Rectal smooth muscle tissue (tissue), 1 donor: ENCODE results near the gene PNPLA5.

ENCODE experiments used
- H3K27ac ChIP-seq: one replicate; pipeline ENCODE4 v1.7.0; 2013; ENCODE audit warnings: low read depth, low read length, inconsistent platforms
- H3K27me3 ChIP-seq: one replicate; pipeline ENCODE4 v1.7.0; 2013; ENCODE audit warnings: low read length; ENCODE audit not compliant: control insufficient read depth, insufficient read depth
- H3K36me3 ChIP-seq: one replicate; pipeline ENCODE4 v1.7.0; 2013; ENCODE audit warnings: low read length; ENCODE audit not compliant: control insufficient read depth, insufficient read depth
- H3K4me1 ChIP-seq: one replicate; pipeline ENCODE4 v1.7.0; 2013; ENCODE audit warnings: low read length; ENCODE audit not compliant: control insufficient read depth, insufficient read depth
- H3K4me3 ChIP-seq: one replicate; pipeline ENCODE4 v1.7.0; 2013; ENCODE audit warnings: low read length
- H3K9ac ChIP-seq: one replicate; pipeline ENCODE4 v1.7.0; 2013; ENCODE audit warnings: low read length

The PNPLA5 gene, protein sequence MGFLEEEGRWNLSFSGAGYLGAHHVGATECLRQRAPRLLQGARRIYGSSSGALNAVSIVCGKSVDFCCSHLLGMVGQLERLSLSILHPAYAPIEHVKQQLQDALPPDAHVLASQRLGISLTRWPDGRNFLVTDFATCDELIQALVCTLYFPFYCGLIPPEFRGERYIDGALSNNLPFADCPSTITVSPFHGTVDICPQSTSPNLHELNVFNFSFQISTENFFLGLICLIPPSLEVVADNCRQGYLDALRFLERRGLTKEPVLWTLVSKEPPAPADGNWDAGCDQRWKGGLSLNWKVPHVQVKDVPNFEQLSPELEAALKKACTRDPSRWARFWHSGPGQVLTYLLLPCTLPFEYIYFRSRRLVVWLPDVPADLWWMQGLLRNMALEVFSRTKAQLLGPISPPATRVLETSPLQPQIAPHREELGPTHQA

DNA sequence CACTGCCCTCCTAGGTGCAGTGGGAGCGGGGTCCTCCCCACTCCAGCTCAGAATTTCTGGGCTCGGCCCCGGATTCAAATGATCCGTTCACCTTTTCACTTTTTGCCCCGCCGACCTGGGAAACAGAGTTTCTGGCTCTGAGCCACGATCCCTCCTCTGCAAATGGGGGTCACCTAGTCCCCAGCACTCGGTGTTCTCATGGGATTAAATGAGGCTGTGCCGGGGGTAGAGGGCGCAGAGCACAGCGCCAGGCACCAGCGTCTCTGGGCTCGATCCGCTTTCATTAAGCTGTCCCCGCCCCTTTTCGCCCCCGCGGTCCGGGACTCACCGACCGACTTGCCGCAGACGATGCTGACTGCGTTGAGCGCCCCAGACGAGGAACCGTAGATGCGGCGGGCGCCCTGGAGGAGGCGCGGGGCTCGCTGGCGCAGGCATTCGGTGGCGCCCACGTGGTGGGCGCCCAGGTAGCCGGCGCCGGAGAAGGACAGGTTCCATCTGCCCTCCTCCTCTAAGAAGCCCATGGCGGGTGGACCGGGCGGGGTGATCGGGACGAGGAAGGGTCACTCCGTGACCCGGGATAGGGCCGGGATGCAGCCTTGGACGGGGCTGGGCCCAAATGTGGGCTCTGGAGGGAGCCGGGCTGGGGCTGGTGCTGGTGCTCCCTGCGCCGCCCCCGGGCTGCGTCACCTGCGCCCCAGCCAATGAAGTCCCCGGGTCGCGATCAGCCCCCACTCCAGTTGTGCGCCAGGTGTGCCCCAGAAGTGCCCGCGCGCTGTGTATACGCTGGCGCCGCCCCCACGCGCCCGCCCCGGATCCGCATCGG, at the start of gene PNPLA5:
PNPLA5 (minus strand) TSS at position 654 of the 823 bp plus-strand sequence; CDS start at position 521, 133 bp downstream.
- H3K27me3 ChIP-seq: peaks cover 26% of the 10 kb centered on the region
- H3K9ac ChIP-seq: no peak within 1 kb of the TSS

DNA sequence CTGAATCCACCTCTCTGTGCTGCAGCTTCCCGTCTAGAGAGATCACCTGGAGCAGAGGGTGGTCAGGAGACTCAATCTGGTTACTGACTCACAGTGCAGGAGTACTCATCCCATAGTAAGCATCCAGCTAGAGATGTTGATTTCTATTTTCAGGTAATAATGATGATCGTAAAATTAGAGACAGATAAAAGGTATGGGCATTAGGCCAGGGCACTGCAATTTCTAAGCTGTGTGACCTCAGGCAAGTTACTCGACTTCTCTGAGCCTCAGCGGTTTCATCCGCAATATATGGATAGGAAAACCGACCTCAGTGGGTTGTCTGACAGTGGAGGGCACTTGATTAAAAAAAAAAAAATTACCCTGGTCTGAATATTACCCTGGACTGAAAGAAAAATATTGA, 49.6 kb upstream of the PNPLA5 start:
- Histone ChIP-seq H3K27ac (no peak overlapping the region), H3K36me3 (no peaks in the 10 kb centered on the region), H3K4me3 (no peak overlapping the region), H3K4me1 (no peaks in the 10 kb centered on the region), H3K27me3 (no peaks in the 10 kb centered on the region), H3K9ac (no peak overlapping the region)

More for the DNA sequence above, at the start of gene PNPLA5:
- H3K27ac ChIP-seq: no peak within 1 kb of the TSS
- no peaks in the 10 kb centered on the region for H3K36me3 ChIP-seq
- H3K4me3 ChIP-seq: no peak within 1 kb of the TSS
- no peaks in the 10 kb centered on the region for H3K4me1 ChIP-seq

DNA sequence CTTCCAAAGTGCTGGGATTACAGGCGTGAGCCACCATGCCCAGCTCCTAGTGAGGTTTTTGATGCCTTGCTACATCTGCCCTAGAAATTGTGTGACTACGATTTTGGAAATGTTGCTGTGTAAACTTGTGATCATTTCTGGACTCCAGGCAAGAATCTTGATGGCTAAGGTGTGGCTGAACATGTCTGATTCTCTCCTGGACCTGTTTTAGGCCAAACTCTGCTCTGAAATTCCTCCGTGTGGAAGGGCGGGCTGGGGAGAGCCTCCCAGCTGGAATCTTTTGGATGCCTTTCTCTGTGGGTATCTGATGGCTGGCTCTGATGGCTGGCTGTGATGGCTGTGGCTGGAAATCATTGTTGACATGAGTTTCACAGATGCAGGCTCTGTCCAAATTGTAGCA, 40.0 kb upstream of the PNPLA5 start:
- H3K4me3 ChIP-seq: no peak overlapping the region
- H3K9ac ChIP-seq: no peak overlapping the region
- H3K36me3 ChIP-seq: no peaks in the 10 kb centered on the region
- H3K4me1 ChIP-seq: no peaks in the 10 kb centered on the region
- no peak overlapping the region for H3K27ac ChIP-seq
- no peaks in the 10 kb centered on the region for H3K27me3 ChIP-seq

DNA sequence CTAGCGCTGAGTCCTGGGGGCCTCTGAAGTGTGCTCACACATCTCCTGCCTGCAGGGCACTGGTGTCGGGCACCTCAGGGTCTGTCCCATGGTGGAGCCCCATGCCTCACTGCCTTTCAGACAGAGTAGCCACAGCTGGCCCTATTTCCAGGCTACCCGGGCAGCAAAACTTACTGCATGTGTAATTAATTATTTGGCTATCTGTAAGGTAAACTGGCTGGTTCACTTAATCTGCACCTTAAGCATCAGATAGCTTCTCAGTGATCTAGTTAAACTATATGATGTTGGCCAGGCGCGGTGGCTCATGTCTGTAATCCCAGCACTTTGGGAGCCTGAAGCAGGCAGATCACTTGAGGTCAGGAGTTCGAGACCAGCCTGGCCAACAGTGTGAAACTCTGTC, 37.1 kb upstream of the PNPLA5 start:
- H3K27ac ChIP-seq: no peak overlapping the region
- H3K9ac ChIP-seq: no peak overlapping the region
- no peaks in the 10 kb centered on the region for H3K36me3 ChIP-seq
- H3K27me3 ChIP-seq: peaks cover 5% of the 10 kb centered on the region
- no peak overlapping the region for H3K4me3 ChIP-seq
- H3K4me1 ChIP-seq: no peaks in the 10 kb centered on the region

DNA sequence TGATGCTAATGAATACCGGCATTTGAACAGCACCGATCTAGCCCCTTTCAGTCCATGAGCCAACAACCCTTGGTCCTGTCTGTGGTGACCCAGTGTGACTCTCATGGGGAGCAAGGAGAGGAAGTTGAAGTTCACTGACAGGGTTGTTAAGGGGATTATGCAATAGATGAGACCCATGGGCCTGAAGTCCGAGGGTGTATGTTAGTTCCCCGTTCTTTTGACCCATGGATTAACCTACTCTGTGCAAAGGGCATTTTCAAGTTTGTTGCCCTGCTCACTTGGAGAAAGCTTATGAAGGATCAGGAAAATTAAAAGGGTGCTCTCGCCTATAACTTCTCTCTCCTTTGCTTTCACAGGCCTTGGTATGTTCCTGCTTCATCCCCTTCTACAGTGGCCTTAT, 36.7 kb upstream of the PNPLA5 start:
- Histone ChIP-seq H3K9ac (no peak overlapping the region), H3K27me3 (peaks cover 6% of the 10 kb centered on the region), H3K27ac (no peak overlapping the region), H3K4me1 (no peaks in the 10 kb centered on the region), H3K36me3 (no peaks in the 10 kb centered on the region), H3K4me3 (no peak overlapping the region)

DNA sequence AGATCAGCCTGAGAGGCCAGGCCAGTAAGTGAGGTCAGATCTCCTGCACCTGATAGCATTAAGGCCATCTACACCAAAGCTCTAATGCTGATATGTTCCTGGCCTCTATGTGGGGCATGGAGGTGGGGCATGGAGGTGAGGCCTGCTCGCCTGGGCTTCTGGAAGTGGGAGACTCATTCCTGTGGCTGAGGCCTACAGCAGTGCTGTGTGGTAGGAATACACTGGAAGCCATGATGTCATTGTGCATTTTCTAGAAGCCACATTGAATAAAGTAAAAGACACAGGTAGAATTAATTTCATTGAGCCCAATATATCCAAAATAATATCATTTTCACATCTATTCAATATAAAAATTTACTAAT, 34.5 kb upstream of the PNPLA5 start:
- Histone ChIP-seq H3K4me1 (no peaks in the 10 kb centered on the region), H3K27ac (no peak overlapping the region), H3K36me3 (no peaks in the 10 kb centered on the region), H3K27me3 (peaks cover 8% of the 10 kb centered on the region), H3K4me3 (no peak overlapping the region), H3K9ac (no peak overlapping the region)

DNA sequence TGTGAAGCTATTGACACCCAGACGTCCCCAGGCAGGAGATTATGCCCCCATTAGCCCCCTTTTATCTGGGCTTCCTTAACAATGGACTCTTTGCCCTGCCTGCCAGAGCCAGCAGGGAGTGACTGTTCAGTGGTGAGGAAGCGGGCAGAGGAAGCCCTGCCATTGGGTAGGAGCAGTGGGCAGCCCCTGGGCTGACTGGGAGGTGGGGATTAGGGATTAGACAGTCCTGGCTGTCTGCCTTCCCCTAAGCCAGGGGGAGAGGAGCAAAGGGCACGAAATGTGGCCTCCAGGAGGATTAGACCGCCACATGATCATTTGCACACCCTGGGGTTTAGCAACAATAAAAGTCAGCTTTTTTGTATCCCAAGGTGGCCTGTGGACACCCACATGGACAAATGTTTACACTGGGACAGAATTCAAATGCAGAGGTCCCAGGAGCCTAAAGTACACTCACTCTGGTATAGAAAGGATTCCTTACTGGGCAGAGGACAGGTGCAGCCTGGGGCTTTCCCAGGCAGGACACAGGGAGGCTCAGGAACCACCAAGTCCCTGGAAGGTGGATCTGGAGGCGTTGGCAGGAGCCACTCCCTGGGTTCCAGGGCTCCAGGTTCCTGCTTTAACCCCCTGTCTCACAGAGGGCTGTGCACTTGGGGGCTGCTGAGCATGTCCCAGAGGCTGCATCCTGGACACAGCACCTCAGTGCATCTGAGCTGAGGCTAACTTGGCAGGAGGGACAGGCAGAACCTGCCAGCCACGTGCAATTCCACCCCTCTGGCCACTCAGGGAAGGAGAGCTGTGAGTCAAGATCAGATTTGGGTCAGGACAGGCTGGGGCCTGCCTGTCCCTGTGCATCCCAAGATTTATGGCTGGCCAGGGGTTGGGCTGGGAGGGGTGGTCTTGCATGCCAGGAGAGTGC, 33.9 kb upstream of the PNPLA5 start:
- Histone ChIP-seq H3K36me3 (no peaks in the 10 kb centered on the region), H3K4me3 (no peak overlapping the region), H3K27me3 (peaks cover 12% of the 10 kb centered on the region), H3K9ac (no peak overlapping the region), H3K27ac (no peak overlapping the region), H3K4me1 (no peaks in the 10 kb centered on the region)

DNA sequence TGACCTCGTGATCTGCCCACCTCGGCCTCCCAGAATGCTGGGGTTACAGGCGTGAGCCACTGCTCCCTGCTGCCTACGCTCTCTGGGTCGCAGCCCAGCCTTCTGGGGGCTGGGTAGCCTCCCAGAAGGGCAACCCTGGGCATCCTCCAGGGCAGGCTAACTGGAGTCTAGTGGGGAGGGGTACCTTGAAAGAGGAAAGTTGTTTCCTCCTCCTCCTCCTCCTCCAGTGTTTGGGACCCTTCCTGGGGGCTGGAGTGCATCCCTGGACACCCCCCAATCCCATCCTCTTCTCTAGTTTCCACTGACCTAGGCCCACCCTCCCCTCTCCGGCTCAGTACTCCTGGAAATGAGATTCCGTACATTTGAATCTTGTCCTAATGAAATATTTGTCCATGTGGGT, 33.1 kb upstream of the PNPLA5 start:
- no peak overlapping the region for H3K27ac ChIP-seq
- H3K27me3 ChIP-seq: peaks cover 12% of the 10 kb centered on the region
- H3K36me3 ChIP-seq: no peaks in the 10 kb centered on the region
- no peaks in the 10 kb centered on the region for H3K4me1 ChIP-seq
- no peak overlapping the region for H3K9ac ChIP-seq
- no peak overlapping the region for H3K4me3 ChIP-seq

DNA sequence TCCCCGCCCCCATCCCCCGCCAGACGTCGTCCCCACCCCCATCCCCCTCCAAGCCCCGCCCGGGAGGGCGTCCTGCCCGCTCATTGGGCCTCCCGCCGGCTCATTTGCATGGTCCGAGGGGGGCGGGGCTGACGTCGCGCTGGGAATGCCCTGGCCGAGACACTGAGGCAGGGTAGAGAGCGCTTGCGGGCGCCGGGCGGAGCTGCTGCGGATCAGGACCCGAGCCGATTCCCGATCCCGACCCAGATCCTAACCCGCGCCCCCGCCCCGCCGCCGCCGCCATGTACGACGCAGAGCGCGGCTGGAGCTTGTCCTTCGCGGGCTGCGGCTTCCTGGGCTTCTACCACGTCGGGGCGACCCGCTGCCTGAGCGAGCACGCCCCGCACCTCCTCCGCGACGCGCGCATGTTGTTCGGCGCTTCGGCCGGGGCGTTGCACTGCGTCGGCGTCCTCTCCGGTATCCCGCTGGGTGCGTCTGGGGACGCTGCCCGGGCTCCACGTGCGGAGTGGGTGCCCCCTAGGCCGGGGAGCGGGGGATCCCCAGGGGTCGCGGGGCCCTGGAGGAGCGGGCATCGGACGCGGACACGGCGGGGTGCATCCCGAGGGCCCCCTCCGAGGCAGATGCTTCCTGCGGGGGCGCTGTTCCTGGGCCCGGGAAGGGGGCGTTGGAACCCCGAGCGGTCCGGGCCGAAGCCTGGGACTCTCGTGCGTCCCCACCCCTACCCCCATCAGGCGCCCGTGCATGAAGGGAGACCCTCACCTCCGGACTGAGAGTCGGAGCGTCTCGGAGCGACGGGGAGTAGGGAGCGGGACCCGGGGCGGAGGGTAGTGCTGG, 32.0 kb upstream of the PNPLA5 start, which contains the start of gene PNPLA3:
PNPLA3 (plus strand) TSS at position 175 of the 834 bp plus-strand sequence; CDS start at position 282, 107 bp downstream.
- no peak within 1 kb of the TSS for H3K9ac ChIP-seq
- no peaks in the 10 kb centered on the region for H3K36me3 ChIP-seq
- H3K4me1 ChIP-seq: no peaks in the 10 kb centered on the region
- H3K4me3 ChIP-seq: peak within 1 kb of the TSS; percentile 57
- no peak within 1 kb of the TSS for H3K27ac ChIP-seq
- peaks cover 12% of the 10 kb centered on the region for H3K27me3 ChIP-seq

DNA sequence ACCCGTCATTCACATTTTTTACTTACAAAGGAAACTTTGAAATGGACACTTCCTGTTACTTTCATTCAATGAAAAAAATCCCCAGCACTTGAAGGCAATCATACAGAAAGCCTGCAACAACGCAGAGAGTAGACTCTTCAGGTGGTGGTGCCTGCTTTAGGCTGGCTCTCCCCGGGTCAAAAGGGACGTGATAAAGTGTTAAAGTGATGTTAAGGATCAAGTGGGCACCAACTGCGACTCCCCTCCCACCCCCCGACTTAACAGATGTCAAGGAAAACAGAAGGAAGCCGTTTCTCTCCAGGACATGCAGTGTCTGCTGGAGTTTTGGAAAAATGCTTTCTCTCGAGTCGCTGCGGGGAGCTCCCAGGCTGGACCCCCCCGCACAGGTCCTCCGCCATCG, 31.4 kb upstream of the PNPLA5 start:
- H3K9ac ChIP-seq: no peak overlapping the region

DNA sequence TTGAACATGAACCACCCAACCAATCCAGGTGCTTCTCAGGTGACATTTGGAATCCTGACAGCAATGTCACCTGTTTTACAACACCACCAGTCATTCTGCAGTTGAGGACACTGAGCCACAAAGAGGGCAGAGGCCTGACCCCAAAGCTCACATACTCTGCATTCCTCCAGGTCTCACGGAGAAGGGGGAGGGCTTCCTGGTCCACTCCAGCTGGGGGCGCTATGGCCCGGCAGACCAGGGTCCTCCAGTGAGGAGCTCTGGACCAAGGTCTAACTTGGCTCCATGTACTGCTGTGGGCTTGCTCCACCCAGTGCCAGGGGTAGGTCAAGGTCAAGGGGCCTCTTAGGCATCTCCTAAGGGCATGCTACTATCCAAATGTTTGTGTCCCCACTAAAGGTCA, 30.3 kb upstream of the PNPLA5 start:
- Histone ChIP-seq H3K27ac (no peak overlapping the region), H3K27me3 (peaks cover 12% of the 10 kb centered on the region)

More for the DNA sequence above, 31.4 kb upstream of the PNPLA5 start:
- Histone ChIP-seq H3K4me3 (peak overlapping the region; percentile 44), H3K4me1 (no peaks in the 10 kb centered on the region), H3K27me3 (peaks cover 12% of the 10 kb centered on the region), H3K27ac (no peak overlapping the region), H3K36me3 (no peaks in the 10 kb centered on the region)

More for the DNA sequence above, 30.3 kb upstream of the PNPLA5 start:
- H3K36me3 ChIP-seq: no peaks in the 10 kb centered on the region
- no peak overlapping the region for H3K4me3 ChIP-seq
- no peak overlapping the region for H3K9ac ChIP-seq
- H3K4me1 ChIP-seq: no peaks in the 10 kb centered on the region
